H1 (cell line): ENCODE data around the gene PRMT5.

Experiments used
- RAD21 ChIP-seq, 2 experiments: IDR thresholded peaks in 1 of 2; conservative IDR thresholded peaks in 1 of 2; 2 replicates each; pipeline ENCODE4 v1.6.1; 2011; ENCODE audit warnings: low read depth in 2 of 2, low read length in 2 of 2, improper control_type of control experiment in 1 of 2, inconsistent platforms in 1 of 2, mild to moderate bottlenecking in 1 of 2, moderate library complexity in 1 of 2
- TF ChIP-seq, protein P1 (sequence below): IDR thresholded peaks from 2 replicates; pipeline ENCODE4 v1.6.1; 2011; ENCODE audit warnings: low read depth, mild to moderate bottlenecking, low read length; ENCODE audit not compliant: insufficient read depth
- TF ChIP-seq, protein P2 (sequence below), 3 experiments: IDR thresholded peaks; 1 replicate in 2 of 3; 2 replicates in 1 of 3; pipeline versions ENCODE4 v1.5.1 to v1.6.1; 2011; ENCODE audit warnings: low read length in 3 of 3, mild to moderate bottlenecking in 3 of 3, inconsistent platforms in 2 of 3, low read depth in 1 of 3, moderate library complexity in 1 of 3; ENCODE audit not compliant: insufficient read depth in 1 of 3; ENCODE audit errors: control extremely low read depth in 1 of 3

DNA sequence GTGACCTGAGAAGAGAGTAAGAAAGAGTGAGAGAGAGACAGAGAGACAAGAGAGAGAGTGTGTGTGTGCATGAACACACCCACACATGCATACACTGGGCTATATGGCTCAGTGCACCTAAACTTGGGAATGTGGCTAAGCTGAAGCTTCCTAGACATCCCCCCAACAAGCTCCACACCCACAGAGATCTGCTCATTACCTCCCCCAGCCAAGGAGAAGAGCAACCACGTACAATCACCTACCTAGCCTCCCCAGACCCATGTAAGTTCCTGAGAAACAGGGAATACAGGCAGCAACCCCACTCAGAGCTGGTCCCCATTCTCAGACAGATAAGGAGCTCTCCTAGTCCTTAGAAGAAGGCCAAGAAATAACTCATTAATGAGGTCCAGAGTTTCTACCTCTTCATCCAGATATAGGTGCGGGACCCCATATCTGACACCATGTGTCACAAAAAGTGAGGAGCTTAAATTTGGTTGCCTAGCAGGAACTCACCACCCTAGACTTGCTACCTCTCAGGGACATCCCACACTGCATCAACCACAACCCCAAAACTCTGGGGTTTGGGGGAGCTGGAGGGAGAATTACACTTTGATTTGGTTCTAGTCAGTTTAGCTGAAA, 43.2 kb upstream of the PRMT5 start:
- TF ChIP-seq, protein P1, sequence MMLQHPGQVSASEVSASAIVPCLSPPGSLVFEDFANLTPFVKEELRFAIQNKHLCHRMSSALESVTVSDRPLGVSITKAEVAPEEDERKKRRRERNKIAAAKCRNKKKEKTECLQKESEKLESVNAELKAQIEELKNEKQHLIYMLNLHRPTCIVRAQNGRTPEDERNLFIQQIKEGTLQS, result no peak
- no peak for TF ChIP-seq RAD21 (IDR thresholded peaks at IDR 0.05 in 1 of 2, conservative IDR thresholded peaks at IDR 0.05 in 1 of 2; ENCODE audit: low read depth in 2 of 2, low read length in 2 of 2)
- TF ChIP-seq, protein P2, sequence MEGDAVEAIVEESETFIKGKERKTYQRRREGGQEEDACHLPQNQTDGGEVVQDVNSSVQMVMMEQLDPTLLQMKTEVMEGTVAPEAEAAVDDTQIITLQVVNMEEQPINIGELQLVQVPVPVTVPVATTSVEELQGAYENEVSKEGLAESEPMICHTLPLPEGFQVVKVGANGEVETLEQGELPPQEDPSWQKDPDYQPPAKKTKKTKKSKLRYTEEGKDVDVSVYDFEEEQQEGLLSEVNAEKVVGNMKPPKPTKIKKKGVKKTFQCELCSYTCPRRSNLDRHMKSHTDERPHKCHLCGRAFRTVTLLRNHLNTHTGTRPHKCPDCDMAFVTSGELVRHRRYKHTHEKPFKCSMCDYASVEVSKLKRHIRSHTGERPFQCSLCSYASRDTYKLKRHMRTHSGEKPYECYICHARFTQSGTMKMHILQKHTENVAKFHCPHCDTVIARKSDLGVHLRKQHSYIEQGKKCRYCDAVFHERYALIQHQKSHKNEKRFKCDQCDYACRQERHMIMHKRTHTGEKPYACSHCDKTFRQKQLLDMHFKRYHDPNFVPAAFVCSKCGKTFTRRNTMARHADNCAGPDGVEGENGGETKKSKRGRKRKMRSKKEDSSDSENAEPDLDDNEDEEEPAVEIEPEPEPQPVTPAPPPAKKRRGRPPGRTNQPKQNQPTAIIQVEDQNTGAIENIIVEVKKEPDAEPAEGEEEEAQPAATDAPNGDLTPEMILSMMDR (IDR thresholded peaks at IDR 0.05; ENCODE audit: control extremely low read depth in 1 of 3, insufficient read depth in 1 of 3, low read depth in 1 of 3, low read length in 3 of 3), result no peak
